ENCODE measurements around the gene CAB39.
A peak's percentile ranks its signal among the peaks of the same experiment; 100 is the strongest.

CAB39 gene

GRCh38 chr2:230778350-230779063 is 65.9 kb downstream of the CAB39 start:
- no peak for TF ChIP-seq POLR2AphosphoS5 (IDR thresholded peaks at IDR 0.05; ENCODE audit: low read depth, low read length)
- no peak for TF ChIP-seq POLR2A (IDR thresholded peaks at IDR 0.05; ENCODE audit: low read depth, low read length)
- TF ChIP-seq TAF1 (IDR thresholded peaks at IDR 0.05; ENCODE audit: borderline replicate concordance, low read depth, low read length) = no peak
- FAIRE-seq = no peak

DNA sequence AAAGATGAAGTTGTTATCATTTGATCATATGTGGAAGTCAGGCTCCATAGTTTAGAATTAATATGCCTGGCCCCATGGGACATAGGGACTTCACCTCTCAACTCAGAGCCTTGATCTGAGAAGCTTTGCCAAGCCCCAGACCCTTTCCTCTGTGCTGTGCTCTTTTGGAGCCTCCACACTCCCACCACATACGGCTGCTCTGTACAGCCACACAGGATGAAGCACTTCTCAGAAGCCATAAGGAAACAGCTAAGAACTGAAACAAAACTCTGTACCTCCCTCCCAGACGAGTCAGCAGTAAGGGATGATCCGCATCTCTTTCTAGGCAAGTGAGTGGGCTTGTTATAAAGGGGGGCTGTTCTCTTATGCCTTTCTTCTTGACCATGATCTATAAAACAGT is 66.5 kb downstream of the CAB39 start:
- no peak for TF ChIP-seq POLR2A (IDR thresholded peaks at IDR 0.05; ENCODE audit: low read depth, low read length)
- FAIRE-seq (no peak), DNase-seq (ENCODE audit: insufficient read length) (no peak)

More at GRCh38 chr2:230778350-230779063, 65.9 kb downstream of the CAB39 start:
- no peak for DNase-seq (ENCODE audit: insufficient read length)

DNA sequence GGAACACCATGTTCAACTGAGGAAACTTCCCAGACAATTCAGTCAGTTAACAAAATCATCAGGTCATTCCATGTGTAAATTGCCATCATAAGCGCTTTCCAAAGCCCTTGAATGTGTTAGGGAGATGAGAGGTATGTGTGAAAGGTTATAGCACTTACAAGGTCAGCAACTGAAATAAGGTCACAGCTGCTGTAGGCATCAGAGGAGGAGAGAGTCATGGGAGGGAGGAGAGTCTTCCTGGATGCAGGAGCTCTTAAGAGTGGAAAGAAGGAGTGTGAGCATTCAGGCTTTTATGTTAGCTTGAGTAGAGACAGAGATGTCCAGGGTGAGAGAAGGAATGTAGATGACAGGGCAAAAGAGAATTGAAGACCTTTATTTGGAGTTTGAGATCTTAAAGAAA is 67.0 kb downstream of the CAB39 start:
- no peak for FAIRE-seq
- TF ChIP-seq TAF1 (IDR thresholded peaks at IDR 0.05; ENCODE audit: borderline replicate concordance, low read depth, low read length) = no peak
- TF ChIP-seq POLR2AphosphoS5 (IDR thresholded peaks at IDR 0.05; ENCODE audit: low read depth, low read length) = no peak
- no peak for TF ChIP-seq POLR2A (IDR thresholded peaks at IDR 0.05; ENCODE audit: low read depth, low read length)
- DNase-seq (ENCODE audit: insufficient read length) = no peak

- DNase-seq (ENCODE audit: insufficient read length) (no peak), FAIRE-seq (no peak)
- TF ChIP-seq POLR2A (IDR thresholded peaks at IDR 0.05; ENCODE audit: low read depth, low read length) = no peak
- TF ChIP-seq TAF1 (IDR thresholded peaks at IDR 0.05; ENCODE audit: borderline replicate concordance, low read depth, low read length) = no peak
- no peak for TF ChIP-seq POLR2AphosphoS5 (IDR thresholded peaks at IDR 0.05; ENCODE audit: low read depth, low read length)
Measured at GRCh38 chr2:230781130-230781797, 68.6 kb downstream of the CAB39 start.

GRCh38 chr2:230783101-230783500 is 70.5 kb downstream of the CAB39 start:
- FAIRE-seq (no peak), DNase-seq (ENCODE audit: insufficient read length) (no peak)
- no peak for TF ChIP-seq POLR2AphosphoS5 (IDR thresholded peaks at IDR 0.05; ENCODE audit: low read depth, low read length)
- TF ChIP-seq POLR2A (IDR thresholded peaks at IDR 0.05; ENCODE audit: low read depth, low read length) = no peak
- no peak for TF ChIP-seq TAF1 (IDR thresholded peaks at IDR 0.05; ENCODE audit: borderline replicate concordance, low read depth, low read length)

DNA sequence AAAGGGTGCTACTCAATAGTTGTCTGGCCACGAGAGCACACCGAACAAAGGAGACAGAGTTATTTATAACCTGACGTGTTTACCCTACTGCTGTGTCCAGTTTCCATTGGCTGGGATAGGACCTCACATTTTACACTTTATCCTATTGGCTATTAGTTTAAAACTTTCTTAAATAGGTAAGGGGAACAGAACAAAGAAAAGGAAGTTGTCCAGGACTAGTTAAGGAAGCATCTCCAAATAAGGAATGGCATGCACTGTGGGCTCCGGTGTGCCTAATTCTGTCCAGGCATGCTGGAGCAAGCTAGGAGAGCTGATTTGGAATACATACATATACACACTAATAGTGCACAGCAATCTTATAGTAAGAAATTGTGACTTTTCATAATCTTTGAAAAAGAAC is 72.2 kb downstream of the CAB39 start:
- FAIRE-seq (no peak), DNase-seq (ENCODE audit: insufficient read length) (no peak)
- TF ChIP-seq POLR2AphosphoS5 (IDR thresholded peaks at IDR 0.05; ENCODE audit: low read depth, low read length) (no peak), TAF1 (IDR thresholded peaks at IDR 0.05; ENCODE audit: borderline replicate concordance, low read depth, low read length) (no peak), POLR2A (IDR thresholded peaks at IDR 0.05; ENCODE audit: low read depth, low read length) (no peak)

- TF ChIP-seq POLR2A (IDR thresholded peaks at IDR 0.05; ENCODE audit: low read depth, low read length) (no peak), POLR2AphosphoS5 (IDR thresholded peaks at IDR 0.05; ENCODE audit: low read depth, low read length) (no peak), TAF1 (IDR thresholded peaks at IDR 0.05; ENCODE audit: borderline replicate concordance, low read depth, low read length) (no peak)
- DNase-seq (ENCODE audit: insufficient read length) (no peak), FAIRE-seq (no peak)
Measured at GRCh38 chr2:230785346-230785745, 72.7 kb downstream of the CAB39 start.

DNA sequence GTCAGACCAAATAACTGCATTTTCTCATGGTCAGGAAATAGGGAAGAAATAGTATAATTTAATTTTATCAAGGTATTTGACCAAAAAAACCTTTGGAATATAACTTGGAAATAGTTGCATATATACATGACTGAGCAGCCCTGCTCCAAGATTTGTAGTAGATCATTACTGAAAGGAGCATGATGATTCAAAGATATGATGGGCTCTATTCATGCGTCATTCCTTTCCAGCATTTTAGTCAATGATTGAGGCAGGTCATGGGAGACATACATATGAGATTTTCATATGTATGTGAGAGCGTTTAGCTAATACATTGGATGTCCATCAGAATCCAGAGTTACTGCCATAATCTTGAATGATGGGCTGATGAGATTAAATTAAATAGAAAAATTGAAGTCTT is 74.5 kb downstream of the CAB39 start:
- no peak for FAIRE-seq
- no peak for DNase-seq (ENCODE audit: insufficient read length)
- no peak for TF ChIP-seq POLR2A (IDR thresholded peaks at IDR 0.05; ENCODE audit: low read depth, low read length)
- no peak for TF ChIP-seq TAF1 (IDR thresholded peaks at IDR 0.05; ENCODE audit: borderline replicate concordance, low read depth, low read length)
- no peak for TF ChIP-seq POLR2AphosphoS5 (IDR thresholded peaks at IDR 0.05; ENCODE audit: low read depth, low read length)

- TF ChIP-seq POLR2AphosphoS5 (IDR thresholded peaks at IDR 0.05; ENCODE audit: low read depth, low read length) = no peak
- no peak for TF ChIP-seq TAF1 (IDR thresholded peaks at IDR 0.05; ENCODE audit: borderline replicate concordance, low read depth, low read length)
- no peak for TF ChIP-seq POLR2A (IDR thresholded peaks at IDR 0.05; ENCODE audit: low read depth, low read length)
- no peak for DNase-seq (ENCODE audit: insufficient read length)
- FAIRE-seq = peak; percentile 57
Measured at GRCh38 chr2:230788554-230789175, 76.0 kb downstream of the CAB39 start.

DNA sequence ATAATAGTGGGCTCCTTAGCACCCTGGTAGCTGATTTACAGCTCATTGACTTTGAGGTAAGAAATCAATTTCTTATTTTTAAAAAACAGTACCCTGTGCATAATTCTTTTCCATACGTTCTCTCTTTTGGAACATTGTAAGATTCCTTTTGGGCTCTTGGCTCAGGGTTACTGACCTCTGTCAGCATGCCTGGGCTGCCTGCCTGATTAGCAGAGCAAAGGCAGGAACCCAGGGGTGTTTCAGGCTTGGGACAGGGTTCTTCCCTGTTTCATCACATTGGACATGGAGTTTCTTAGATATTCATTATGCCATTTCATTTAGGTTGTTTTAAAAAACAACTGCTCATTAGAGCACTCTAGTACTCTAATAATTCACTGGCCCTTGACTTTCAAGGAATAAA is 78.3 kb downstream of the CAB39 start:
- TF ChIP-seq TAF1 (IDR thresholded peaks at IDR 0.05; ENCODE audit: borderline replicate concordance, low read depth, low read length) (no peak), POLR2A (IDR thresholded peaks at IDR 0.05; ENCODE audit: low read depth, low read length) (no peak), POLR2AphosphoS5 (IDR thresholded peaks at IDR 0.05; ENCODE audit: low read depth, low read length) (no peak)
- DNase-seq (ENCODE audit: insufficient read length) = no peak
- no peak for FAIRE-seq

DNA sequence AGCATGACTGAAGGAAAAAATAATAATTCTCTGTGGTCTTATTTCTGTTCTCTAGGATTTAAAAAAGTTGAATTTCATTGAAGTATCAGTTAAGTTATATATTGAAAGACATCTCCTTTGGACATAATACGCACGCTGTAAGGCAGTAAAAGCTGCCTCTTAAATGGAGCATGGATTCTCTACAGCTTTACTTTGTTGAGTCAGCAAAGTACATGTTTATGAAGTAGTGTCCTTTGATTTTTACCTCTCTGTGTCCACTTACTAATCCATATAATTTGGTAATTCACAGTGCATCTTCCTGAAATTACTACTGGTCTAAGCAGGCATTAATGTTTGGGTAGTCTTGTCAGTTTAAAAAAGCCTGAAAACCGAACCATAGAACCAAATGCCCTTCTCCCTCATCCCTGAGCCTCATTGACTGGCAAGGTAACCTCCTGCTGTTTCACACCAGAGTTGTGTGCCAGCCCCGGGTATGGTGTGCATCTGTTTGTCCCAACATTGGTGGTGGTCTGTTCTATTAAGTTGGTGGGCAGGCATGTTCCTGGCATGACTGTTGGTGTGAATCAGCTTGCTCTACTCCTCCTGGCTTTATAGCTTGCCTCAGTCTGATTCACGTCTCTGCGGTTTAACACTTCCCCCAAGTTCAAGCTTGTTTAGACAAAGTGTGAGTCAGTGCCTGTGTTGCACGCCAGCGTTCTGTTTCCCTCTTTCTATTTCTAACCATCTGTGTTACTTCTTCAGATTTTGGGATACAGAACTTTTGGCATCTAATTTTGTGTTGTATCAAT is 81.1 kb downstream of the CAB39 start:
- FAIRE-seq = peak; percentile 76
- TF ChIP-seq POLR2A (IDR thresholded peaks at IDR 0.05; ENCODE audit: low read depth, low read length) (no peak), POLR2AphosphoS5 (IDR thresholded peaks at IDR 0.05; ENCODE audit: low read depth, low read length) (no peak), TAF1 (IDR thresholded peaks at IDR 0.05; ENCODE audit: borderline replicate concordance, low read depth, low read length) (no peak)
- no peak for DNase-seq (ENCODE audit: insufficient read length)
